Transverse colon (tissue), 4 donors: ENCODE measurements around the gene CHIT1.

Experiments
- CTCF ChIP-seq, 5 experiments: fragments of 200-600 bp in 3 of 5; fragments of 450-650 bp in 2 of 5; sonication (generic) in 3 of 5; IDR thresholded peaks; 1 replicate in 2 of 5; 2 replicates in 3 of 5; pipeline ENCODE4 v1.5.1; 2016 to 2017; ENCODE audit warnings: antibody characterized with exemption in 5 of 5, inconsistent platforms in 3 of 5, mild to moderate bottlenecking in 2 of 5, moderate library complexity in 1 of 5
- POLR2A ChIP-seq: fragments of 450-650 bp; IDR thresholded peaks from one replicate; pipeline ENCODE4 v1.6.1; 2016; ENCODE audit warnings: antibody characterized with exemption, mild to moderate bottlenecking, moderate library complexity
- POLR2AphosphoS5 ChIP-seq, 3 donors: sonication (generic); formaldehyde crosslinking; IDR thresholded peaks; one replicate each; pipeline ENCODE4 v1.6.1; 2016; ENCODE audit warnings: antibody characterized with exemption in 3 of 3

- TF ChIP-seq CTCF (IDR thresholded peaks at IDR 0.05) (no peak), POLR2AphosphoS5 (IDR thresholded peaks at IDR 0.05) (no peak), POLR2A (no peak)
Observed at GRCh38 chr1:203180611-203181330, 48.7 kb downstream of the CHIT1 start.
